Mucosa of descending colon (tissue), 3 donors: ENCODE measurements around the gene ACBD6. TPM values are rescaled to one million over a fixed set of nuclear protein-coding genes. Genes with fewer than 3 reads are reported as not detected.

ENCODE experiments used
- ATAC-seq: fragments of 200-7000 bp; cut with Tn5 transposase; one replicate; pipeline ENCODE4 v1.9.1; 2020; ENCODE audit warnings: mild to moderate bottlenecking, moderate library complexity
- DNase-seq, 3 donors: peaks; one replicate each; pipeline ENCODE4 v3.0.0-alpha.2; 2020
- H3K36me3 ChIP-seq: fragments of 200-600 bp; one replicate; pipeline ENCODE4 v1.8.0; 2021; ENCODE audit warnings: low read depth, mild to moderate bottlenecking
- H3K4me1 ChIP-seq: fragments of 200-600 bp; one replicate; pipeline ENCODE4 v1.8.0; 2021; ENCODE audit warnings: low read depth, mild to moderate bottlenecking
- H3K4me3 ChIP-seq: fragments of 200-600 bp; one replicate; pipeline ENCODE4 v1.8.0; 2021; ENCODE audit warnings: mild to moderate bottlenecking
- H3K9me3 ChIP-seq: fragments of 200-600 bp; one replicate; pipeline ENCODE4 v1.8.0; 2021; ENCODE audit warnings: mild to moderate bottlenecking
- CTCF ChIP-seq: fragments of 200-600 bp; IDR thresholded peaks from one replicate; pipeline ENCODE4 v1.8.0; 2022; ENCODE audit warnings: antibody characterized with exemption, mild to moderate bottlenecking
- intact Hi-C, 2 donors: fragments of 100-400 bp; cut with DNase I in 1 of 2; cut with micrococcal nuclease in 1 of 2; formaldehyde crosslinking; loops; one replicate each; pipeline versions ENCODE4 v1.11.0 to v1.11.1; 2022; cut with DNase I, micrococcal nuclease
- total RNA-seq, 3 donors: library from RNA; stranded (reverse); fragmentation: NEBNext Ultra II Directional in 2 of 3; extraction: Animal tissue kit (Norgen Biotek cat#: 25700) in 2 of 3; gene quantifications; one replicate each; pipeline versions ENCODE4 v1.2.1 to v1.2.4, GENCODE V29; 2021 to 2023
- donor health status: DM: no; HTN: no; CAD: no; lungs with moderate emphysema.
- donor health status: DM: no; HTN: no; CAD: no.
- donor health status: DM: no; HTN: yes; CAD: no.

The ACBD6 gene
- total RNA-seq, 3 donors from 2014 or later, result 23.3 to 32.8 (median 25.0) TPM

DNA sequence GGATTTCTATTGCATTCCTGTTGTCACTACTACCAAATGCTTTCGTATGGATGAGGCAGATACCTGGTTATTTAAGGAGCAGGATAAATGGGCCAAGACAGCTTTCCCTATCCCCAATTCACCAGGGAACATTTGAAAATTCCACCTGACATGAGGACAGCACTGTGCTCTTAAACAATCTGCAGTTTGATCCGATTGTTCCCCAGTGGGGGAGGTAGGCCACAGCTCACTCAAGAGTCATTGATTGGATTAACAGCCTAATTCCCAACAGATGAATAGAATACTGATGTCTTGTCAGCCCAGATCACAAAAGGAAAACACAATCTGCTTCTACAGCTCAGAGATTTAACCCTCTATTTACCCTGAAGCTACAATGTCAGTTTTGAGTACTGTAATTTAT is 148.4 kb downstream of the ACBD6 start:
- Histone ChIP-seq H3K36me3 (no peaks in the 10 kb centered on the region), H3K9me3 (no peaks in the 10 kb centered on the region), H3K4me1 (no peaks in the 10 kb centered on the region), H3K4me3 (no peak overlapping the region)
- TF ChIP-seq CTCF, result no peak
- no peak for DNase-seq
- ATAC-seq, result no peak
- intact Hi-C loops, result no loop called here

DNA sequence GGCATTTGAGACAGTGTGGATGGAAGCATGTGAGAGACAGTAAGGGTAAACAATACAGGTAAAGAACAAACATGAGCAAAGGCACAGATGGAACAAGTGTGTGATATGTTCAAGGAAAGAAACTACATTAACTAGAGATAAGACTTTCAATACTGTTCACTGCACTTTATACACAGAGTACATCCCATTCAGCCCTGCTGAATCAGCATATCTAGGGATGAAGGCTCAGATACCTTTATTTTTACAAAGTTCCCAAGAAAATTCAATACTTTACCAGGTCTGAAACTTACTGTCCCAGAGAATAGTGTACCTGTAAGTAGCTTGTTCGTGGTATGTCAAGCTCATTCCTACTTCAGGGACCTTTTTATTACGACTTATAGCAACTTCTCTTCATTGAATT is 149.8 kb downstream of the ACBD6 start:
- H3K4me1 ChIP-seq, result no peaks in the 10 kb centered on the region
- H3K4me3 ChIP-seq, result no peak overlapping the region
- intact Hi-C loops, result no loop called here
- ATAC-seq, result no peak
- H3K9me3 ChIP-seq, result no peaks in the 10 kb centered on the region
- DNase-seq, result no peak
- no peaks in the 10 kb centered on the region for H3K36me3 ChIP-seq
- no peak for TF ChIP-seq CTCF

DNA sequence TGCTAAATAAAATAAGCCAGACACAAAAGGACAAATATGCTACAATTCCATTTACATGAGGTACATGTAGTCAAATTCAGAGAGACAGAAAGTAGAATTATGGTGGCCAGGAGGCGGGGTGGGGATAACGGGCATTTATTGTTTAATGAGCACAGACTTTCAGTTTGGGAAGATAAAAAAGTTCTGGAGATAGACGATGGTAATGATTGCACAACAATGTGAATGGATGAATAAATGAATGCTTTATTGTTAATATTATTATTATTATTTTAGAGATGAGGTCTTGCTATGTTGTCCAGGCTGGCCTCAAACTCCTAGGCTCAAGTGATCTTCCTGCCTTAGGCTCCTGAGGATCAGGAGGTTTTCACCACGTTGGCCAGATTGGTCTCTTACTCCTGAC is 150.4 kb downstream of the ACBD6 start:
- Histone ChIP-seq H3K4me3 (no peak overlapping the region), H3K9me3 (no peaks in the 10 kb centered on the region), H3K4me1 (no peaks in the 10 kb centered on the region), H3K36me3 (no peaks in the 10 kb centered on the region)
- no peak for TF ChIP-seq CTCF
- DNase-seq (no peak), ATAC-seq (no peak)
- intact Hi-C loops, result no loop called here

DNA sequence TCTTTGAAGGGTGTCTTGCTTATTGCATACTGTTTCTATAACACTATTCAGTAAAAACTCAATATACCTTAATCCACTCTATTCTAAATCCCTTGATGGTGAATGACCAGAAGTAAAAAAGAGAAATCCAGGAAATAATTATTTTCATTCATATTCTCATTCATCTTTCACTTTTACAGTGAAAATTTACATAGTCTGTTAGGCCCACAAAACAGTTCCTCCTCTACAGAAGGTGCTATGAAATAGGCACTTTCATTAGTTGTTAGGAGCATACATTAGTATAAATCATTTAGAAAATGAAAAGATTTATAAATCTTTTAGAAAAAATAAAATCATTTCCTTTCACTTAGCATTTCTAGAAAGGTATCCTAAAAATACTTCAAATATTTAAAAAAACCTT is 157.2 kb downstream of the ACBD6 start:
- Histone ChIP-seq H3K9me3 (no peaks in the 10 kb centered on the region), H3K36me3 (no peaks in the 10 kb centered on the region), H3K4me1 (peaks cover 7% of the 10 kb centered on the region), H3K4me3 (no peak overlapping the region)
- intact Hi-C loops, result no loop called here
- TF ChIP-seq CTCF, result no peak
- no peak for DNase-seq
- ATAC-seq, result no peak

GRCh38 chr1:180343921-180344769 is 158.2 kb downstream of the ACBD6 start:
- no peaks in the 10 kb centered on the region for H3K36me3 ChIP-seq
- TF ChIP-seq CTCF, result no peak
- no peak overlapping the region for H3K4me3 ChIP-seq
- DNase-seq, result peak in 2 of 3 donors; percentile 59 to 92
- intact Hi-C loops, result no loop called here
- H3K4me1 ChIP-seq, result peaks cover 7% of the 10 kb centered on the region
- peak; percentile 91 for ATAC-seq
- H3K9me3 ChIP-seq, result no peaks in the 10 kb centered on the region
